Measurements from ENCODE around the gene SH3GL1. TPM values are rescaled to one million over a fixed set of nuclear protein-coding genes. Genes with fewer than 3 reads are reported as not detected.

SH3GL1 gene
- total RNA-seq, 4 donors from 2014 or later: 49.4 to 77.2 (median 59.5) TPM

GRCh38 chr19:4369888-4370260 is 30.5 kb downstream of the SH3GL1 start:
- Histone ChIP-seq H3K9me3 (no peaks in the 10 kb centered on the region), H3K4me1 (peaks cover 74 to 81% (median 77%) of the 10 kb centered on the region in 4 donors), H3K4me3 (peak overlapping the region; percentile 12 to 45 (median 28)), H3K27ac (replicated peaks in 1 of 4) (peak overlapping the region; percentile 54 to 88 (median 76)), H3K36me3 (peaks cover 12 to 32% (median 23%) of the 10 kb centered on the region in 4 donors), H3K27me3 (no peaks in the 10 kb centered on the region)
- no peak for DNase-seq (ENCODE audit: extremely low spot score)
- TF ChIP-seq POLR2AphosphoS5 (IDR thresholded peaks at IDR 0.05): peak in 1 of 2 donors; percentile 53
- peak; percentile 53 to 68 (median 62) for TF ChIP-seq CTCF (IDR thresholded peaks at IDR 0.05)
- no peak for TF ChIP-seq EP300 (IDR thresholded peaks at IDR 0.05)
- WGBS: 34% methylated on average over 7 of the region's 21 CpGs
- intact Hi-C loops (cut with DNase I): loop anchor here (1.0 kb wide), 1 partner anchor 25 kb away; no protein-coding TSS in a partner anchor

GRCh38 chr19:4369109-4369887 is 31.0 kb downstream of the SH3GL1 start:
- WGBS: 39% methylated on average over 19 of the region's 25 CpGs
- TF ChIP-seq EP300 (IDR thresholded peaks at IDR 0.05) (no peak), POLR2A (IDR thresholded peaks at IDR 0.05; ENCODE audit: low read depth) (no peak), POLR2AphosphoS5 (IDR thresholded peaks at IDR 0.05) (peak in 1 of 2 donors; percentile 29), CTCF (IDR thresholded peaks at IDR 0.05) (no peak)
- Histone ChIP-seq H3K4me1 (peaks cover 68 to 75% (median 71%) of the 10 kb centered on the region in 4 donors), H3K36me3 (peaks cover 14 to 34% (median 28%) of the 10 kb centered on the region in 4 donors), H3K27me3 (no peaks in the 10 kb centered on the region), H3K4me3 (peak overlapping the region; percentile 12 to 45 (median 28)), H3K9me3 (no peaks in the 10 kb centered on the region), H3K27ac (replicated peaks in 1 of 4) (peak overlapping the region; percentile 54 to 88 (median 76))
- intact Hi-C loops (cut with DNase I): no loop called here
- DNase-seq (ENCODE audit: extremely low spot score): no peak

GRCh38 chr19:4368128-4368820 is 32.1 kb downstream of the SH3GL1 start:
- Histone ChIP-seq H3K27me3 (no peaks in the 10 kb centered on the region), H3K4me3 (no peak overlapping the region), H3K27ac (replicated peaks in 1 of 4) (peak overlapping the region; percentile 54 to 88 (median 76)), H3K9me3 (no peaks in the 10 kb centered on the region), H3K4me1 (peaks cover 58 to 65% (median 61%) of the 10 kb centered on the region in 4 donors), H3K36me3 (peaks cover 24 to 45% (median 39%) of the 10 kb centered on the region in 4 donors)
- intact Hi-C loops (cut with DNase I): no loop called here
- no peak for DNase-seq (ENCODE audit: extremely low spot score)
- TF ChIP-seq CTCF (IDR thresholded peaks at IDR 0.05): no peak
- no peak for TF ChIP-seq POLR2A (IDR thresholded peaks at IDR 0.05; ENCODE audit: low read depth)
- TF ChIP-seq EP300 (IDR thresholded peaks at IDR 0.05): no peak
- no peak for TF ChIP-seq POLR2AphosphoS5 (IDR thresholded peaks at IDR 0.05)
- 44% methylated on average over 17 of the region's 19 CpGs for WGBS

- Histone ChIP-seq H3K36me3 (peaks cover 26 to 50% (median 44%) of the 10 kb centered on the region in 4 donors), H3K27ac (replicated peaks in 1 of 4) (peak overlapping the region; percentile 54 to 88 (median 76)), H3K4me3 (no peak overlapping the region), H3K4me1 (peaks cover 52 to 60% (median 56%) of the 10 kb centered on the region in 4 donors), H3K9me3 (no peaks in the 10 kb centered on the region), H3K27me3 (no peaks in the 10 kb centered on the region)
- no peak for DNase-seq (ENCODE audit: extremely low spot score)
- WGBS: 87% methylated on average over 9 of the region's 13 CpGs
- TF ChIP-seq POLR2A (IDR thresholded peaks at IDR 0.05; ENCODE audit: low read depth) (no peak), POLR2AphosphoS5 (IDR thresholded peaks at IDR 0.05) (no peak), EP300 (IDR thresholded peaks at IDR 0.05) (no peak), CTCF (IDR thresholded peaks at IDR 0.05) (no peak)
- intact Hi-C loops (cut with DNase I): no loop called here
These were observed 32.6 kb downstream of the SH3GL1 start for GRCh38 chr19:4367781-4368127.
